ENCODE measurements around the gene RAI1.

The RAI1 gene

DNA sequence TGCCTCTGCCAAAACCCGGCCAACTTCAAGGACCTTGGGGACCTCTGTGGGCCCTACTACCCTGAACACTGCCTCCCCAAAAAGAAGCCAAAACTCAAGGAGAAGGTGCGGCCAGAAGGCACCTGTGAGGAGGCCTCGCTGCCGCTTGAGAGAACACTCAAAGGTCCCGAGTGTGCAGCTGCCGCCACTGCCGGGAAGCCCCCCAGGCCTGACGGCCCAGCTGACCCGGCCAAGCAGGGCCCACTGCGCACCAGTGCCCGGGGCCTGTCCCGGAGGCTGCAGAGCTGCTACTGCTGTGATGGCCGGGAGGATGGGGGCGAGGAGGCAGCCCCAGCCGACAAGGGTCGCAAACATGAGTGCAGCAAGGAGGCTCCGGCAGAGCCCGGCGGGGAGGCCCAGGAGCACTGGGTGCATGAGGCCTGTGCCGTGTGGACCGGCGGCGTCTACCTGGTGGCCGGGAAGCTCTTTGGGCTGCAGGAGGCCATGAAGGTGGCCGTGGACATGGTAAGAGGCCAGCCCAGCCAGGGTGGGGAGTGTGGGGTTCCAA is 116.8 kb downstream of the RAI1 start:
- TF ChIP-seq, protein P1, sequence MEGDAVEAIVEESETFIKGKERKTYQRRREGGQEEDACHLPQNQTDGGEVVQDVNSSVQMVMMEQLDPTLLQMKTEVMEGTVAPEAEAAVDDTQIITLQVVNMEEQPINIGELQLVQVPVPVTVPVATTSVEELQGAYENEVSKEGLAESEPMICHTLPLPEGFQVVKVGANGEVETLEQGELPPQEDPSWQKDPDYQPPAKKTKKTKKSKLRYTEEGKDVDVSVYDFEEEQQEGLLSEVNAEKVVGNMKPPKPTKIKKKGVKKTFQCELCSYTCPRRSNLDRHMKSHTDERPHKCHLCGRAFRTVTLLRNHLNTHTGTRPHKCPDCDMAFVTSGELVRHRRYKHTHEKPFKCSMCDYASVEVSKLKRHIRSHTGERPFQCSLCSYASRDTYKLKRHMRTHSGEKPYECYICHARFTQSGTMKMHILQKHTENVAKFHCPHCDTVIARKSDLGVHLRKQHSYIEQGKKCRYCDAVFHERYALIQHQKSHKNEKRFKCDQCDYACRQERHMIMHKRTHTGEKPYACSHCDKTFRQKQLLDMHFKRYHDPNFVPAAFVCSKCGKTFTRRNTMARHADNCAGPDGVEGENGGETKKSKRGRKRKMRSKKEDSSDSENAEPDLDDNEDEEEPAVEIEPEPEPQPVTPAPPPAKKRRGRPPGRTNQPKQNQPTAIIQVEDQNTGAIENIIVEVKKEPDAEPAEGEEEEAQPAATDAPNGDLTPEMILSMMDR (IDR thresholded peaks at IDR 0.05; ENCODE audit: low read depth, low read length, missing control alignments) = no peak
- no peak overlapping the region for H3K4me3 ChIP-seq (replicated peaks; ENCODE audit: low read depth, low read length)
- DNase-seq (ENCODE audit: extremely low read depth, low read depth) = no peak

DNA sequence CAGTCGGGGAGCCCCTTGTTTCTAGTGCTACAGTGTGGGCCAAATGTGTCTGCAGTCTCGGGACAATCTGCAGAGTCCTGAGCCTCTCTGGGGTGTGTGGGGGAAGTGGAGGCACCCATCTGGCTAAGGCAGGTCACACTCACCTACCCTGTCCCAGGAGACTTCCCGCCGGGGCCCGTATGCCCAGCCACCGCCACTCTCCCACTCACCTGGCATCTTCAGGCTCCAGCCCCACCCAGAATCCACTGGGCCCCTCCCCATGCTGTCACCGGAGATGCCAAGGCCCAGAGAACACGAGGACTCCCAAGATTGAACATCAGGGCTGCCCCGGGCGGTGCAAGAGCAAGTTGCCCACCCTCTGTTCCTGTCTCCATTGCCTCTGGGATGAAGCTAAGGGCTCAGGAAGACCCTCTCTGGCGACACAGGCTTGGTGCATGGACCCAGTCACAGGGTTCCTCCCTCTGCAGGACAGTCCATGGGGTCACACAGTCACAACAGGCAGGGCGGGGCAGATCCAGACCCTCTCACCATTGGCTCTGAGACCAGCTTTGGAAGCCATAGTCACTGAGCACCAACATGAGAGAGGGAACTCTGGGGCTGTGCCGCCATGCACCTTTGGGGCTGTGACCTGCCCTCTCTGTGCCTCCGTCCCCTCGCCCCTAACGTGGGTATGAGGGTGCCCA is 117.5 kb downstream of the RAI1 start:
- no peak for DNase-seq (ENCODE audit: extremely low read depth, low read depth)
- H3K4me3 ChIP-seq (replicated peaks; ENCODE audit: low read depth, low read length) = no peak overlapping the region
- TF ChIP-seq, protein P1 (IDR thresholded peaks at IDR 0.05; ENCODE audit: low read depth, low read length, missing control alignments) = no peak

DNA sequence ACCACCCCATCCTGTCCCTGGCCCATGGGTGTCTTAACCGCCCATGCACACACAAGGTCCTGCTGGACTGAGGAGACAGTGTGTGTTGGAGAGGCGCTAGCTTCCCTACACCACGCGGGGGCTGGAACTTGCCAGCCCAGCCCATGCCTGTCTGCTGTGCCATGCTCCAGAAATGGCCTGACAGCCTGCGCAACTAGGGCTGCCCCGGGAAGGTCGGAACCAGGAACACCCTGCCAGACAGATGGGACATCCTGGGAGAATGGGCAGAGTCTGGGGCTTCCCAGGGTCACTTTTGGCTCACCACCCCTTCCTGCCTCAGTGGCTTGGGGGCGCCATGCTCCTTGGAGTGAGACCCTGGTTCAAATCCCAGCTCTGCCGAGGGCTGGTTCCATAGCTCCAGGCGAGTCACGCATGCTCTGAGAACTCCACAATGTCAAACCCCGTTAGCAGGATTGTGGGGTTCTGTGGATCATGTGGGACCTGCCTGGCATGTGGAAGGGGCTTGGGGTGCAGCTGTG is 119.3 kb downstream of the RAI1 start:
- no peak overlapping the region for H3K4me3 ChIP-seq (replicated peaks; ENCODE audit: low read depth, low read length)
- DNase-seq (ENCODE audit: extremely low read depth, low read depth) = no peak
- TF ChIP-seq, protein P1 (IDR thresholded peaks at IDR 0.05; ENCODE audit: low read depth, low read length, missing control alignments) = no peak

DNA sequence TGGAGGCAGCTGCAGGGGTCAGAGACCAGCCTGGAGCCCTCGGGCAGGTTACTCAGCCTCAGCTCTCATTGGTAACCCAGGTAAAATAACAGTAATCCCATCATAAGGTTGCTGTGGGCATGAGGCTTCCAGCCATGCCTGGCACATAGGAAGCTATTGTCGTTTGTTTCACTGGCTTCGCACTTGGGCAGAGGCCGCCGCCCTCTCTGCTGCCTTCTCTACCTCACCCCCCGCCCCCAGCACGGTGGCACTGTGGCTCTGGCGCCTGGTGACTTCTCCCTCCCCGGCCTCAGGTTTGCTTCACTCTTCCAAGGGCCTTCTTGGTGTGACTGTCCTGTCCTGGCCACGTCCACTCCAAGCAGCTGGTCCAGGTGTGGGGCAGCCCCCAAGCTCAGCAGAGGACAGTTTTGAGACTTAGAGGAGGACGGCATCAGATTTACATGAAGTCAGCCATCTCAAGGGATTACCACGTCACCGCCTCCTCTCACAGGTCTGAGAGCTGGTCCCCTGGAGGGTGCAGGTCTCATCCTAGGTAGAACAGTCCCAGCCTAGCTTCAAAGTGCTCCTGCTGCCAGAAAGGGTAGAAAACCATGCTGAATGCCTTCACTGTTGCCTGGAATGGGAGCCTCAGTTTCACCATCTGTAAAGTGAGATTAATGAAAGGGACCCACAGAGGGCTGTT is 120.7 kb downstream of the RAI1 start:
- H3K4me3 ChIP-seq (replicated peaks; ENCODE audit: low read depth, low read length) = no peak overlapping the region
- TF ChIP-seq, protein P1 (IDR thresholded peaks at IDR 0.05; ENCODE audit: low read depth, low read length, missing control alignments) = no peak
- DNase-seq (ENCODE audit: extremely low read depth, low read depth) = no peak

DNA sequence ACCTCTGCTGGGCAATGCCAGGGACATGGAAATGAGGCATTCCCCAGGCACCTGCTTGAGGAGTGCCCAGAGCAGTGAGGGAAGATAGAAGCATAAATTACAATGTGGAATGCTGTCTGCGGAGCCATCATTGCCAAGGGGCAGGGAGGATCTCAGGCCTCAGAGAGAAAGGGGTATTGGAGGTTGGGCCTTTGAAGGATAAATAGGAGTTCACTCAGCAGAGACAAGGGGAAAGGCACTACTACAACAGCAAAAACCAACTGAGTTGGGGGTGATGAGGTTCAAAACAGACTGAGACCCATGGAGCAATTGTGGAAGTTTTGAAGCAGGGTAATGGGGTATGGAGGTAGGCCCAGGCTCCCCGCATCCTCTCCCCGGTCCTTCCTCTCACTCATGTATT is 122.7 kb downstream of the RAI1 start:
- H3K4me3 ChIP-seq (replicated peaks; ENCODE audit: low read depth, low read length) = no peak overlapping the region
- DNase-seq (ENCODE audit: extremely low read depth, low read depth) = no peak
- TF ChIP-seq, protein P1 (IDR thresholded peaks at IDR 0.05; ENCODE audit: low read depth, low read length, missing control alignments) = no peak

DNA sequence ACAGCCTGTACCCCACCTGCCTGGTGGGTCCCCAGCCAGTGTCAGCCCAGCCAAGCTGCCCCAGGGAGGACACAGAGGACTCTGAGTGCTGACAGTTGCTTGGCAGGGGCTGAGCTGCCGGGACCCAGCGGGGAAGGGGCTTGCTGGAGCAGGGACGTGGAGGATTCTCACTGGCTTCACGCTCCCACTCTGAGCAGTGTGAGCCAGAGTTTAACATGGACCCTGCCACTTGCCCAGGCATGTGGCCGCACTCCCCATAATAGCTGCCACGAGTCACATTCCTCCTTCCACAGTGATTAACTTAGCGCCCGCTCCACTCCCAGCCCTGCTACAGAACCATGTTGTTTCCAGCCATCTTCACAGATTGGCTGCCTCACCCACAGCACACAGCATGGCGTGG is 124.3 kb downstream of the RAI1 start:
- H3K4me3 ChIP-seq (replicated peaks; ENCODE audit: low read depth, low read length) = no peak overlapping the region
- TF ChIP-seq, protein P1 (IDR thresholded peaks at IDR 0.05; ENCODE audit: low read depth, low read length, missing control alignments) = no peak
- no peak for DNase-seq (ENCODE audit: extremely low read depth, low read depth)
